ENCODE results near the gene TMEM273.

The TMEM273 gene

GRCh38 chr10:49219248-49219647 lies 31.1 kb upstream of the TMEM273 start:
- TF ChIP-seq CTCF (IDR thresholded peaks at IDR 0.05; ENCODE audit: insufficient read depth, missing control alignments) = no peak
- no peak for DNase-seq (ENCODE audit: insufficient read length, low spot score)
- FAIRE-seq = no peak

GRCh38 chr10:49218480-49218879 lies 30.3 kb upstream of the TMEM273 start:
- DNase-seq (ENCODE audit: insufficient read length, low spot score) (no peak), FAIRE-seq (no peak)
- no peak for TF ChIP-seq CTCF (IDR thresholded peaks at IDR 0.05; ENCODE audit: insufficient read depth, missing control alignments)

- no peak for DNase-seq (ENCODE audit: insufficient read length, low spot score)
- TF ChIP-seq CTCF (IDR thresholded peaks at IDR 0.05; ENCODE audit: insufficient read depth, missing control alignments) = no peak
- FAIRE-seq = no peak
Observed at GRCh38 chr10:49217645-49218044, 29.5 kb upstream of the TMEM273 start.

- no peak for TF ChIP-seq CTCF (IDR thresholded peaks at IDR 0.05; ENCODE audit: insufficient read depth, missing control alignments)
- DNase-seq (ENCODE audit: insufficient read length, low spot score) (no peak), FAIRE-seq (no peak)
Observed at GRCh38 chr10:49213211-49213610, 25.0 kb upstream of the TMEM273 start.

GRCh38 chr10:49212783-49213182 lies 24.6 kb upstream of the TMEM273 start:
- DNase-seq (ENCODE audit: insufficient read length, low spot score) (no peak), FAIRE-seq (no peak)
- no peak for TF ChIP-seq CTCF (IDR thresholded peaks at IDR 0.05; ENCODE audit: insufficient read depth, missing control alignments)

GRCh38 chr10:49212076-49212475 lies 23.9 kb upstream of the TMEM273 start:
- TF ChIP-seq CTCF (IDR thresholded peaks at IDR 0.05; ENCODE audit: insufficient read depth, missing control alignments) = no peak
- FAIRE-seq = no peak
- DNase-seq (ENCODE audit: insufficient read length, low spot score) = no peak

- no peak for FAIRE-seq
- TF ChIP-seq CTCF (IDR thresholded peaks at IDR 0.05; ENCODE audit: insufficient read depth, missing control alignments) = no peak
- DNase-seq (ENCODE audit: insufficient read length, low spot score) = no peak
Observed at GRCh38 chr10:49208996-49209395, 20.8 kb upstream of the TMEM273 start.
